K562 (cell line): ENCODE results near the gene LRRC26. TPM values are rescaled to one million over a fixed set of nuclear protein-coding genes. Genes with fewer than 3 reads are reported as not detected.
A peak's percentile ranks its signal among the peaks of the same experiment; 100 is the strongest.

Source experiments
- ATAC-seq: fragments of 200-7000 bp; cut with Tn5 transposase; 3 replicates; pipeline ENCODE4 v1.9.1; 2020; ENCODE audit warnings: moderate library complexity
- BruUV-seq: library from RNA; stranded (reverse); fragments of 400-500 nt; replicated peaks from 2 replicates; lab custom pipeline; 2021; lab: Mats Ljungman, UMichigan
- CTCF ChIA-PET: fragments of 300-600 bp; formaldehyde crosslinking; extraction: SDS; loops from one replicate; lab custom pipeline; 2021; ENCODE audit warnings: low intra/inter-chr PET ratio; lab: Yijun Ruan, JAX
- POLR2A ChIA-PET: fragments of 300-600, 350-650 bp; sonication (Branson Sonifier 250); formaldehyde crosslinking; extraction: SDS; loops from one replicate; lab custom pipeline; 2021; ENCODE audit warnings: antibody characterized with exemption, inconsistent platforms; lab: Yijun Ruan, JAX
- DNase-seq, 4 experiments: peaks; one replicate each; pipeline versions ENCODE4 v3.0.0 to v3.0.0-alpha.2; 2011 to 2018; ENCODE audit warnings: low spot score in 3 of 4, mixed read lengths in 3 of 4; ENCODE audit errors: extremely low read depth in 1 of 4
- FAIRE-seq: peaks from 2 replicates; lab custom pipeline; 2011; peaks lifted over from hg19 to GRCh38; lab: Jason Lieb, UNC
- H2AFZ ChIP-seq: 2 replicates; pipeline ENCODE4 v1.6.0; 2011; ENCODE audit warnings: low read depth, low read length, control low read depth, inconsistent platforms
- H3K27ac ChIP-seq: fragments of 200-600 bp; 3 replicates; pipeline ENCODE4 v1.8.0; 2011; ENCODE audit warnings: low read depth, mild to moderate bottlenecking, control low read depth, inconsistent platforms, low read length, moderate library complexity, mixed read lengths; ENCODE audit errors: extremely low read depth
- H3K27me3 ChIP-seq, 2 experiments: fragments of 300-600 bp in 1 of 2; 2 replicates in 1 of 2; 3 replicates in 1 of 2; pipeline versions ENCODE4 v1.6.0 to v1.8.0; 2011; ENCODE audit warnings: inconsistent platforms in 2 of 2, low read length in 2 of 2, mild to moderate bottlenecking in 1 of 2, mixed read lengths in 1 of 2, moderate library complexity in 1 of 2; ENCODE audit not compliant: control insufficient read depth in 2 of 2, insufficient read depth in 2 of 2
- H3K36me3 ChIP-seq: fragments of 300-600 bp; 3 replicates; pipeline ENCODE4 v1.8.0; 2011; ENCODE audit warnings: mild to moderate bottlenecking, low read length, inconsistent platforms; ENCODE audit not compliant: control insufficient read depth, insufficient read depth
- H3K4me1 ChIP-seq, 2 experiments: fragments of 200-600 bp in 1 of 2; replicated peaks in 1 of 2; 2 replicates in 1 of 2; 3 replicates in 1 of 2; pipeline versions ENCODE4 v1.5.1 to v1.8.0; 2011; ENCODE audit warnings: inconsistent platforms in 2 of 2, low read length in 2 of 2, mild to moderate bottlenecking in 1 of 2, mixed read lengths in 1 of 2, moderate library complexity in 1 of 2; ENCODE audit not compliant: control insufficient read depth in 2 of 2, insufficient read depth in 2 of 2
- H3K4me2 ChIP-seq: 2 replicates; pipeline ENCODE4 v1.6.1; 2011; ENCODE audit warnings: low read length, control low read depth, inconsistent platforms, mixed read lengths; ENCODE audit not compliant: insufficient read depth
- H3K4me3 ChIP-seq: fragments of 200-600 bp; sonication (generic), shearing (Covaris generic); 2 replicates; pipeline ENCODE4 v1.5.1; 2016; ENCODE audit warnings: control low read depth, inconsistent platforms
- H3K79me2 ChIP-seq: fragments of 200-600 bp; 3 replicates; pipeline ENCODE4 v1.8.0; 2011; ENCODE audit warnings: low read length, inconsistent platforms; ENCODE audit not compliant: control insufficient read depth, insufficient read depth
- H3K9ac ChIP-seq, 2 experiments: 2 replicates each; pipeline versions ENCODE4 v1.6.0 to v1.6.1; 2011; ENCODE audit warnings: low read depth in 2 of 2, low read length in 2 of 2, control low read depth in 1 of 2, inconsistent platforms in 1 of 2, mild to moderate bottlenecking in 1 of 2, mixed read lengths in 1 of 2; ENCODE audit not compliant: insufficient read depth in 1 of 2
- H3K9me1 ChIP-seq: one replicate; pipeline ENCODE4 v1.6.0; 2011; ENCODE audit warnings: inconsistent platforms, mild to moderate bottlenecking, low read length, moderate library complexity; ENCODE audit not compliant: control insufficient read depth, insufficient read depth
- H3K9me3 ChIP-seq: replicated peaks from 2 replicates; pipeline ENCODE4 v1.5.1; 2011; ENCODE audit warnings: low read depth, low read length, inconsistent platforms; ENCODE audit not compliant: control insufficient read depth, insufficient read depth
- H4K20me1 ChIP-seq: replicated peaks from 2 replicates; pipeline ENCODE4 v1.6.1; 2011; ENCODE audit warnings: low read length, inconsistent platforms, mixed read lengths; ENCODE audit not compliant: control insufficient read depth, insufficient read depth
- BRD4 ChIP-seq: fragments of 200-600 bp; sonication (generic); IDR thresholded peaks from 2 replicates; pipeline ENCODE4 v1.6.1; 2017; ENCODE audit warnings: inconsistent platforms
- CREB1 ChIP-seq, 2 experiments: sonication (generic) in 1 of 2; formaldehyde crosslinking in 1 of 2; IDR thresholded peaks; 2 replicates each; pipeline versions ENCODE4 v1.6.1 to v1.8.0; 2012 to 2022; ENCODE audit warnings: inconsistent platforms in 1 of 2, mild to moderate bottlenecking in 1 of 2, missing genetic modification reagents in 1 of 2, moderate library complexity in 1 of 2
- HDAC3 ChIP-seq: fragments of 450-650 bp; IDR thresholded peaks from 2 replicates; pipeline ENCODE4 v1.6.1; 2018; ENCODE audit warnings: borderline replicate concordance, mild to moderate bottlenecking, moderate library complexity; ENCODE audit not compliant: partially characterized antibody
- SMARCE1 ChIP-seq: fragments of 450-650 bp; IDR thresholded peaks from 2 replicates; pipeline ENCODE4 v1.7.1; 2016; ENCODE audit warnings: mild to moderate bottlenecking
- ZC3H4 ChIP-seq: sonication (generic); formaldehyde crosslinking; IDR thresholded peaks from 2 replicates; pipeline ENCODE4 v1.9.0; 2021; ENCODE audit warnings: missing genetic modification reagents, borderline replicate concordance
- ZNF217 ChIP-seq: sonication (generic); formaldehyde crosslinking; IDR thresholded peaks from 2 replicates; pipeline ENCODE4 v1.8.0; 2022; ENCODE audit warnings: mild to moderate bottlenecking, missing genetic modification reagents
- WGBS: fragments of 100-300 bp; shearing (Covaris generic); methylation state at CpG from one replicate; pipeline ENCODE4 v1.1.6; 2016; ENCODE audit warnings: low coverage, mixed read lengths; ENCODE audit not compliant: insufficient coverage; ENCODE audit errors: missing lambda C conversion rate; 5-methylcytosine and 5-hydroxymethylcytosine counted together
- in situ Hi-C: fragments of 300-500 bp; cut with MboI; formaldehyde crosslinking; loops from 4 replicates; pipeline ENCODE4 v1.15.0; 2018; ENCODE audit warnings: inconsistent platforms, mixed read lengths
- intact Hi-C: fragments of 100-400 bp; cut with micrococcal nuclease; formaldehyde crosslinking; loops from 2 replicates; pipeline ENCODE4 v1.14.2; 2022
- polyA plus RNA-seq, 8 experiments: library from polyadenylated mRNA; depleted of rRNA in 4 of 8; stranded (reverse) in 5 of 8; unstranded in 3 of 8; fragments of >200 nt; fragmentation: Nextera tagmentation in 2 of 8; fragmentation: Illumina TruSeq in 1 of 8; extraction: Ambion mirVana in 2 of 8; extraction: Trizol in 1 of 8; gene quantifications; 2 replicates each; pipeline versions ENCODE4 v1.2.1 to v1.2.3, GENCODE V29; 2011 to 2014; ENCODE audit warnings: inconsistent platforms in 1 of 8, missing spikeins in 1 of 8
- total RNA-seq, 7 experiments: library from RNA; depleted of rRNA in 6 of 7; stranded (reverse); fragments of >200 nt in 6 of 7; fragmentation: Illumina TruSeq in 2 of 7; extraction: Trizol in 2 of 7; gene quantifications; 2 replicates each; pipeline versions ENCODE4 v1.2.1 to v1.2.3, GENCODE V29; 2011 to 2021; ENCODE audit warnings: low replicate concordance in 1 of 7

The LRRC26 gene
- total and polyA plus RNA-seq, 9 of the 15 experiments (the other 6 are each of a cell fraction or from before 2014, with no cell fraction given), result not detected

- in situ Hi-C loops, result no loop called here
- FAIRE-seq (no peak), DNase-seq (no peak), ATAC-seq (no peak)
- Histone ChIP-seq H3K27ac (no peak overlapping the region), H3K4me3 (no peak overlapping the region), H3K36me3 (peaks cover 30% of the 10 kb centered on the region; the same call in 2 of the 3 replicates), H4K20me1 (peaks cover 5% of the 10 kb centered on the region), H3K27me3 (no peaks in the 10 kb centered on the region), H3K79me2 (peaks cover 78% of the 10 kb centered on the region), H2AFZ (no peak overlapping the region), H3K9me1 (peaks cover 3% of the 10 kb centered on the region), H3K4me1 (peaks cover 41 to 81% of the 10 kb centered on the region in 2 experiments), H3K9me3 (no peaks in the 10 kb centered on the region), H3K9ac (peak overlapping the region in 1 of 2 experiments; percentile 57; a peak in 1 of 4 replicates), H3K4me2 (peak overlapping the region; percentile 26)
- WGBS, result 27% methylated on average over 8 of the region's 8 CpGs
- POLR2A ChIA-PET, result interaction anchor here (1.5 to 5.7 kb wide), 2 partner anchors 8 to 13 kb away, joined by 5 to 56 read pairs; partner anchors contain the start of genes ANAPC2 and SSNA1
- intact Hi-C loops, result no loop called here
- BruUV-seq, result no TSS peak
- CTCF ChIA-PET, result no interaction called here
- TF ChIP-seq ZC3H4 (CRISPR knock-in tag), result no peak
- no peak for TF ChIP-seq ZNF217
- no peak for TF ChIP-seq HDAC3
- no peak for TF ChIP-seq SMARCE1
- no peak for TF ChIP-seq BRD4
- 0 out of 2 replicates have a peak, but pooled peaks have one; percentile 5 for TF ChIP-seq CREB1 (IDR thresholded peaks at IDR 0.05)
- TF ChIP-seq CREB1 (CRISPR knock-in tag; IDR thresholded peaks at IDR 0.05), result no peak
These were observed 33.1 kb upstream of the LRRC26 start for GRCh38 chr9:137202966-137203365.
